Activated CD8-positive, alpha-beta memory T cell treated with anti-CD3 and anti-CD28 coated beads for 48 hours (primary cell): ENCODE results near the gene RAMP1.

Experiments
- DNase-seq, 3 experiments: peaks; one replicate each; pipeline ENCODE4 v3.0.0-alpha.2; 2020; ENCODE audit warnings: low read depth in 2 of 3, low spot score in 2 of 3

RAMP1 gene

DNA sequence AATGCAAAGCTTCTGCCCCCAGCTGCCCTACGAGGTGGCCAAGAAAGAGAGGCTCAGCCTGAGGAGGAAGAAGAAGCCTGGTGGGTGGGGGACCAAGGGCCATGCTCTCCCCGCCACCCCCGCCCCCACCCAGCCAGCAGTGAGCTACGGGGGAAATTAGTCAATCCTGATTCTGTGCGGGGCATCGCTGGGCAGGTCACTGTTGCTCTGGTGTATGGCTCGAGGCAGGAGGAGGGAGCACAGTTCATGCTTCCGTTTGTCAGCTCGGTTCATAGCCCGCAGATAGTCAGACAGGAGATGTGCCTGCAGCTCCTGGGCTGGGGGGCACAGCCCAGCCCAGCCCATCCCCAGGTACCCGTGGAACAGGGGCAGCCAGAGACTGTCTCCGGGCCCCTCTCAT is 17.1 kb downstream of the RAMP1 start:
- no peak for DNase-seq

DNA sequence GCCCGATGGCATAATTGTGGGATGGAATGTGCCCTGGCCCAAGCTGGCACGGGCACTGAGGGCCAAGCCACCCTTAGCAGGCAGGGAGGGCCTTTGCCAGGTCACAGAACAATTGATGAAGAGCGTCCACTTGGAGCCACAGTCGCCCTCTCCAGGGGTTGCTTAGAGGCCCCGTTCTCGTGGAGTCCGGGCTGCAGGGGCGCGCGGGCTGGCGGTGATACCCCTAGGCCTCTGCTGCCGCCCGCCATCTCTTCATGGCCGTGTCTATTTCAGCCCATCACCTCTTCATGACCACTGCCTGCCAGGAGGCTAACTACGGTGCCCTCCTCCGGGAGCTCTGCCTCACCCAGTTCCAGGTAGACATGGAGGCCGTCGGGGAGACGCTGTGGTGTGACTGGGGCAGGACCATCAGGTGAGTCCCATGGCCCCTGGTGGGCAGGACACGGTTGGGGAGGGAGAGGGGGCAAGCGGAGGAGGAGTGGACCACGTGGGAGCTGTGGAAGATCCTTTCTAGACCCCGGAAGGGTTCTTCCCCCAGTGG is 17.6 kb downstream of the RAMP1 start:
- DNase-seq, result no peak

DNA sequence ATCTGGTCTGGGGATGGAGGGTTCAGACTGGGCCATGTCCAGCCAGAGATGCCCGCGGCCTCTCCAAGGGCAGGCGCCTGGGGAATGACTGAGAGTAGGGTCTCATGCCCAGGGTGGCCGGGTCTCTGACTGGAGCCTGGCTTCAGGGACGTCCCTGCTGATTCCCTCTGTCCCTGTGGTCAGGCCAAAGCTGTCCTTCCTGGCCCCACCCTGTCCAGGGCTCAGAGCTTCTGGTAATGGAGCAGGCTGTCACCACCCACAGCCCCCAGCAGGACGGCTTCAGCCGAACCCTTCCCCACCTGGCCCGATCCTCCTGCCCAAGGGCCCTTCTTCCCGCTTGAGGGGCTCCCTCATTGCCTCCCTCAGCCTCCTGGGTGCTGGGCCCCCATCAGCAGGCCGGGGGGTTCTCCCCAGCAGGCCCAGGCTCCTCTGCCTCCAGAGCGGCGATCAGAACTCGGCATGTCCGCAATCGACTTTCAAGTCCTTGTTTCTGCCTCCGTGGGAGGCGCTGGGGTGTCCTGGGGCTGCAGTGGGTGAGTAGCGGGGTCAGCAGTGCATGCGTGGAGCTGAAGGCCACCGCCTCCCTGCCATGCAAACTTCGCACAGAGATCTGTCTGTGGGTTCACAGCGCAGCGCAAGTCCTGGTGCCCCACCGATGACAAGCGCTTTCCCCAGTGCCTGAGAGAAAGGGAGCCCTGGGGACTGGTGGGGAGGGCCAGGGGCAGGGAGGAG is 18.3 kb downstream of the RAMP1 start:
- no peak for DNase-seq

DNA sequence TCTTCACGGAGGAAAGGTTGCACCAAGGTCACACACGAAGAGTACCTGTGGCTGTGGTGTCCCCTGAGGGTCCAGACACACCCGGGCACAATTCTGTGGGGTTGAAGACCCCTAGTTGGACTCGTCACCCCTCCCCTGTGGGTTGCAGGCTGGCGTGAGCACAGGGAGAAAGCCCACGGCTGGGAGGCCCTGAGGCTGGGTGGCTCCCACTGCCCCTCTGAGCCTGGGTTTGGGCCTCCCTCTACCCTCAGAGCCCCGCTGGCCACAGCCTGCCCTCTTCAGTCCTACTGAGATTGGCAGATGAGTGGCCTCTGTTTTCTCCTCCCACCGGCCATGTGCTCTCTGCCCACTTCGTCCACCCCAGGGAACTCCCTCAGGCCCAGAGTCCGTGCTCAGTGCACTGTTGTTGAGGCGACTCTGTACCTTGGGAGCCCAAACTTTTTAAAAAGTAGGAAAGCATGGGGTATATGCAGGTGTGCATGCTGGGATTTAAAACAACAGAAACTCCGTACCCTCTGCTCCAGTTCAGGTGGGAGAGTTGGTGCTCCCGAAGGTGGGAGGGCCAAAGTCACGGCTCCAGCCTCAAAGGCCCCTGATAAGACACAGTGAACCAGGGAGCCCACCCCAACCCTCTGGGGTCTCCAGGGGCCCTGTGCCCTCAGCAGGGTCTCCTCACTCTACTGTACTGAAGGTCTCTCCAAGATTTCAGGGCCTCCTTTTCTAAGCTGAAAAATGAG is 19.1 kb downstream of the RAMP1 start:
- no peak for DNase-seq

DNA sequence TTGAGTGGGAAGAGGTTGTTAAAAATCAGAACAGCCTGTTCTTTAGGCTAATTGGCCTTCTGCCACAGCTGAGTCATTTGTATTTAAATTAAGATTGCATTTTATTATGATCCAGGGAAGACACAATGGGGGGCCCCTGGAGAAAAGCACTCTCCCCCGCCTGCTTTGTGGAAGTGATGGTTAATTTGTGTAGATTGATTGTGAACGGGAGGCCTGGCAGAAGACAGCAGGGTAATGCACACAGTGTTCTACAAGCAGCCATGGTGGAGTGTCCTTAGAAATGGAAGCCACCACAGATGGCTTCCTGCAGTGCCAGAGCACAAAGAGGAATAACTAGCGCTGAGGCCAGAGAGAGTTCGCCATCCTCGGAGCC is 19.6 kb downstream of the RAMP1 start:
- no peak for DNase-seq

DNA sequence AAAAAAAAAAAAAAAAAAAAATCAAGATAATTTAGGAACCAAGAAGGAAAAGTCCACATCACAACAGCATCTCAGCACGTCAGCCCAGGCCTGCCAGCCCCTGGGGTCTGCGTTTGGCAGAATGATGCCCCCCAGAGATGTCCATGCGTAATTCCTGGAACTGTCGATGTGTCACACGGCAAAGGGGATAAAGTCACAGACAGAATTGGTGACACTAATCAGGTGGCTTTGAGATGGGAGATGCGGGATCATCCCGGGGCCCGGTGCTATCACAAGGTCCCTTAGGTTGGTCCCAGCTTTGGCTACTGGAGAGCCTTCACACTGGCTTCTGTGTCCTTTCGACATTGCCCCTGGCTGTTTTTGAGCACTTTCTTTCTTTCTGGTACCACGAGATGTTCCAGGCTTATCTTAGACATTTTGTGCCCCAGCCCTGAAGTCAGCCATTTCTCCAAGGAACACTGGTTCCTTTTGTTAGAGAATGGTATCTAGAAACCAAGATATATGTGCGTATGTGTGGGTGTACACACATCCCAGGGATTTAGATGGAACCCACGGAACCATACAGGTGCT is 20.7 kb downstream of the RAMP1 start:
- no peak for DNase-seq

DNA sequence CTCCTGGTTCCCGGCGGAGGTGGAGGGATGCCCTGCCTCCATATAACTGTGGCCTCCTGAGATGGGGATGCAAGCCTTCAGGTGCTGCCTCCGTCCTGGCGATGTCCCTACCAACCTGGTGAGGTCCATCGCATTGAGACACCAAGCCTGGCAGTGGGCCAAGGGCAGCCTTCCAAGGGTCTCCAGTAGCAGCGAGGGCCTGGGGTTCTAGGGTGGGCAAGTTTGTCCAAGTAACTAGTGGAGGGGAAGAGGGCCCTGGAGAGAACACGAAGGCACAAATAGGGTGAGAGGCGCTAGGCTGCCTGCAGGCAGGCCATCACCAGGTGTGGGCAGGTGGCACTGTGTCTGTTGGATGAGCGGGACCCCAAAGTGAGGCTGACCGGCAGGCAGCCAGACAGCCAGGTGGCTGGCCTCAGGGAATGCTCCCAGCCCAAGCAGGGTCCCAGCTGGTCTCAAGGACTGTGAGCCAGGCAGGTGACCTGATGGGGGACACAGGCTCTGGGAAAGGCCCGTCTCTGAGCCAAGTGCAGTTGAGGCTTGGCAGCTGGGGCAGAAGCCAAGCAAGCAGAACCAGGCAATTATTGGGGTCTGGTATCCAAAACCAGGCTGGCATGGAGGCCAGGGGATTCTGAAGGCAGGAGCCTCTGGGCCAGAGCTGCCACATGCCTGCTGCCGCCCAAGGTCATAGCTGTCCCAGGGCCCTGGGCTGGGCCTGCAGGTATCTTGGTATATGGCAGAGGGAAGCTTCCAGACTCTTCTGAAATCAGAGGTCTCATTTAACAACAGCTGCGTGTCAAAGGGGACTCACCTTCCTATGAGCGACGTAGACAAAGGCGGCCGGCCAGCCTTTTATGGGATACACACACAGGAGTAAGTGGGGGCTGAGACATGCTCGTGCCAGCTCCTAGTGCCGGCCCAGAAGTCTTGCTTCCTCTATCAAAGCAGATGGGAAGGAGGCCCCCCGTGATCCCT is 23.4 kb downstream of the RAMP1 start:
- no peak for DNase-seq

DNA sequence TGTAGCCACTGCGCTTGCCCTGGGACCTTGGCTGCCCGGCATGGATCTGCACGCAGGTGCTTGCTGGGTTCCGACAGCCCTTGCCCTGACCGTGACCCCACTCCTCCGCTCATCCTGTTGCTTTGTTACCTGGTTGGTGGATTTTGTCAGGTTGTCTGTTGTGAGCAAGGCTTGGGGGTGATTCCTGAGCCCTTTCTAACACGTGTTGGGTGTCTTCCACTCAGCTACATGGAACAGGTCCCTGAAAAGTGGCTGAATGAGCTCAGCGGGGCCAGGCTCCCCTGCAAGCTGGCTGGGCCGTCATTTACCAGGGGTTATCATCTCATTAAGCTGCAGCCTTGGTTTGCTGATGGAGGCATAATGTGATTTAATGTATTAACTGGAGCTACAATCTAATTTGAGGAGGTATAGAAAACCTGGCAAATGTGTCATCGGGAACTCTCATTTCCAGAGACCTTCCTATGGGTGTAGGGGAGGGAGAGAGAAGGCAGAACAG is 24.6 kb downstream of the RAMP1 start:
- no peak for DNase-seq

DNA sequence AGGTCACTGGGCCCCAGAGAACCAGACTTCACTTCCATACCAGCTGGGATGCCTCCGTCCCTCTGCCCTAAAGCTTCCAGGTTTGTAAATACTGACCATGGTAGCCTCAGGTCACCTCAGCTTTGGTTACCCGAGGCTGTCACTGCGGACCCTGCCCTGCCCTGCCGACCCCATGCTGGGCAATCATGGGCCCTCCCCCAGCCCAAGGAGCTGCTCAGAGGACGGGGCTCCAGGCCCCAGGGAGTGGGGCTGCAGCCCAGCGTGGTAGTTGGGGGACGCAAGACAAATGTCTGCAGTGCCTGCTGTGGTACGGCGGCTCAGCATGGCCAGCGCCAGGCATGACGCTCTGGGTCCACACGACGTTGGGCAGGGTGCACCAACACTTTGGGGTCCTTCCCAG is 25.3 kb downstream of the RAMP1 start:
- DNase-seq, result no peak

DNA sequence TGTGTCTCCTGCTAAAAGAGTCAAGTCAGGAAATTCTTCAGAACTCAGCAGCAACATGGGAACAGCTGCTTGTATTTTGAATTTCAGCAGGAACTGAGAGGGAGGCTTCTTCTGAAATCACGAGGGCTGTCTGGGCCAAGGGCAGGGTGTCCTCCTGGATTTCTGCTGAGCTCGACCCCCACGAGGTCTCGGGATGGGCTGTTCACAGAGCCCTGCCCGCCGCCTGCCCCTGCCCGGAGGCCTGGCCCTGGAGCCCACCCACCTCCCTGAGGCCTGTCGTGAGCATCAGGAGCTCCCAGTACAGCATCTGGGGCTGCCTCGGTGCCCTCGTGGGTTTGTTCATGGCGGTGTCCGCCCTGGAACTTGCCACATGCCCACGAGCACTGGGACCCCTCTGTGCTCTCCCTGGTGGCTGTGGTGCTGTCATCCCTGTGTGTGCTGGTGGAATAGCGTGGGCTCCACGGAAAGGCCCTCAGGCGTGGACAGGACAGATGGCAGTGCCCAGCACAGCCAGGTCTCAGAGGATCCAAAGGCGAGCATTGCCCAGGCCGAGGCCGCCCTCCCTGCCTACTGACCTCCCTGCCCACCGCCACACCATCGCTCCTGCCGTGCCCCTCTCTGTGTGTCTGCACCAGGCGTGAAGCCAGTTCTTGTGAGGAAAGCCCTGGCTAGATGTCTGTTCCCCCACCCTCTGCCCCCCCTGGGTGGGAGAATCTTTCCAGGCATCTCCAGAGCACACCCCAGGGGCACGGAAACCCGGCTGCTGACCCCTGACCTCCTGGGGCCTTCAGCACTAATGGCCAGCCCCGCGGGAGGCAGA is 25.9 kb downstream of the RAMP1 start:
- no peak for DNase-seq

DNA sequence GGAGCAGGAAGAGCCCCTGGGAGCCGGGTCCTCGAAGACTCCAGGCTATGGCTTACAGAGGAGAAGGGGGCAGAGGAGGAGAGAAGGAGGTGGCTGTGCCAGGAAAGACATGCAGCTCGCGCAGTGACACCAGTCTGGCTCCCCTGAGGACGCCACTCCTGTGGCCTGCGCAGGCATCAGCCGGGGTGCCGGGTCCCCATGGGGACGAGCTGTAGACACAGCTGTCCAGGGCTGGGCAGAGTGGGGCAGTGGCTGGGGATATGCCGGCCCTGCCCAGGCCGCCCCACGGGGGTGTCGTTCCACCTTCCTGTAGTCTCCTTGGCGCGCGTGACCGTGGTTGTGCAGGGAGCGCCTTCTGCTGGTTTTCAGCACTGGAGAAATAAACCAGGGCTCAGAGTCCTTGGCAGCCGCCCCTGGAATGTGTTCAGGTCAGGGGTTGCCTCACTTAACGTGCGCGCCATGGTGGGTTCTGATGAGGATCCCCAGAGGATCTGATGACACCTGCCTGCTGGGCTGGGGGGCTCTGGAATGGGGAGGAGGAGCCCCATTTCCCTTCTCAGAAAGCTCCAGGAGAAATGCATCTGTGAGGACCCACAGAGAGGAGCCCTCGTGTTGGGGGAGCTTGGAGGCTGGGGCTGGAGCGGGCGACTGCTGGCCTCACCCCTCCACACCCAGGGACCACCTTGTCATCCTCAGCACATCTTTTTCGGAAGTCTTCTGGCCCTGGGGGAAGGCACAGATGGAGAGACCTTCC is 26.7 kb downstream of the RAMP1 start:
- DNase-seq, result no peak

DNA sequence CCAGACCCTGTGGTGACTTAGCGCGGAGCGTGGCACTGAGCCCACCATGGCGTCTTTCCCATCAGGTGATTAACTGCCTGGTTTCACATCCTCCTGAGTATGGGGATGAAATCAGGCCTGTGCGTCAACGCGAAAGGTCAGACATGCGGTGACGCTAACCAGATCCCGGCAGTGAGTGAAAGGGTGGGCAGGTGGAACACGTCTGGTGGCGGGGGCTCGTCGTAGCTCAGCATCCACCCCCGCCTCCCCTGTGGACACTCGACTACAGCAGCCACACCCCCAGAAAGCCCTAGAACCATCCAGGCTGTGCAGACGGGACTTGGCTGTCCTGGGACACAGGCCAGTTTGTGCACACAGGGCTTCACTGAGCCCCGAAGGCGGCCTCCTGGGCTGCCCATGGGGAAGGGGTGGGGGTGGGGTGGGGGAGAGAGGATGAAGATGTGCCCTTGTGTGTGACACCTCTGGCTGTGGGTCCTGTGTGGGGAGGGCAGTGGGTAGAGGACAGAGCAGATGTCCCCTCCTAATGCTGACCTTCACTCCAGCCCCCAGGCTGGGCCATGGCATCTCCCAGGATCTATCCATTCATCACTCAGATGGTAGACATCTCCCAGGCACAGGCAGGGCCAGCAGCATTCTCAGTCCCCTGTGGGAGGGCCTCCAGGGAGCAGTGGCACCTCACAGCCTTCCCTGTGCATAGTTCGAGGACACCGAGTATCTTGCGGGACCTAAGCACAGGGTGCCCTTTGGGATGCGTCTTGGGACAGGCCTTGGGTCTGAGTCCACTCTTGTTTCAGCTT is 27.5 kb downstream of the RAMP1 start:
- no peak for DNase-seq

DNA sequence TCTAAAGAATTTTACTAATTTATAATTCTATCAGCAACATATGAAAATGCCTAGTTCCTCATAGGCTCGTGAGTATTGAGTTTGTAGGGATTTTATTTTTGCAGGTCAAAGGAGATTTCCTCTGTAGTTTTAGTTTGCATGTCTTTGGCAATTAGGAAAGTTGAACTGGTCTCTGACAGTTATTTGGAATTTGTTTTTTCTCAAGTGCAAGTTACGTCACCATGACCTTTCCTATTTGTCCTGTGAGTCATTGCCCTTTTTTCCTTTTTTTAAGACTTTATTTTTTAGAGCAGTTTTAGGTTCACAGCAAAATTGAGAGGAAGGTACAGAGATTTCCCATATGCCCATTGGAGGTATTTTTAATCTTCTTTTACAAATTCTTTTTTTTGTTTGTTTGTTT is 29.0 kb downstream of the RAMP1 start:
- DNase-seq, result no peak

DNA sequence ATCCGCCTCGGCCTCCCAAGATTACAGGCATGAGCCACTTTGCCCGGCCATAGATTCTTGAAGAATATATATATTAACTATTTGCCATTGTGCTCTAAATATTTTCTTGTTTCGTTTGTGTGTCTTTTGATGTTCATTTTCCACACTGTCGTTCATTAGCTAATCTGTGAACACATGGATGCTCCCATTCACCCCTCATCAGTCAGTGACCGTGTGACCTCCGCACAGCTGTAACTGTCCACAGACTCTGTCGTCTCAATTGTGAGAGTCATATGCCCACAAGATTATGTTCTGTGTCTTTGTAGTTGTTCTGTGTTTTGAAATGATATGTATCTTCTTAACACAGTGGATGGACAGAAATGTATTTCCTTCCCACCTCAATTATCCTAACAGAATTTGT is 29.6 kb downstream of the RAMP1 start:
- no peak for DNase-seq

DNA sequence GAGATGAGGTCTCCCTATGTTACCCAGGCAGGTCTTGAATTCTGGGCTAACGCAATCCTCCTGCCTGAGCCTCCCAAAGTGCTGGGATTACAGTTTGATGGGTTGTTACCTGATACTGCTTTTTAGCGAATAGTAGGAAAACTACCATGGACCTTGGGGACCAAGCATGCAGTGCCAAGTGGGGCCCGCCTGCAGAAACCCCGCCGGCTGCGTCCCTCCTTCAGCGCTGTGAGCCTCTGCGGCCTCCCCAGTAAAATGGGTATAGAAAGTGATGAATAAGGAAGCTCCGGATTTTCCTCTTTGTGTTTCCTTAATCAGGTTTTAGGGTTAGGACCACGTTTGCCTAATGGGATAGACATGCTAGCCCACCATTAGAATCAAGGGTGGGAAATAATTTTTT is 30.4 kb downstream of the RAMP1 start:
- DNase-seq, result no peak

DNA sequence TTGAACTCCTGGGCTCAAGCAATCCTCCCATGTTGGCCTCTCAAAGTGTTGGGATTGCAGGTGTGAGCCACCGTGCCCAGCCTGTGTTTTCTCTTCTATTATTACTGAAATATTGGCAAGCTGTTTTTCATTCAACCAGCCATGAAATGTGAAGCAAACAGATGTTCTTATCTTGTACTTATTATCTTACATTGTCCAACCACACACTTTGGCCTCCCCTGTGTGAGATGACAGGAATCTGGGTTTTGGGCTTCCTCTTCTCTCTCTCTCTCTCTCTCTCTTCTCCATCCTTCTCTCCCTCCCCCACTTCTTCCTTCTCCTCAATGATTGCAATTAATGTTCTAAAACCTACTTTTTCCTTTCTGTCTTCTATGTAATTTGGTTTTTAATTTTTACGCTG is 33.1 kb downstream of the RAMP1 start:
- DNase-seq, result no peak

DNA sequence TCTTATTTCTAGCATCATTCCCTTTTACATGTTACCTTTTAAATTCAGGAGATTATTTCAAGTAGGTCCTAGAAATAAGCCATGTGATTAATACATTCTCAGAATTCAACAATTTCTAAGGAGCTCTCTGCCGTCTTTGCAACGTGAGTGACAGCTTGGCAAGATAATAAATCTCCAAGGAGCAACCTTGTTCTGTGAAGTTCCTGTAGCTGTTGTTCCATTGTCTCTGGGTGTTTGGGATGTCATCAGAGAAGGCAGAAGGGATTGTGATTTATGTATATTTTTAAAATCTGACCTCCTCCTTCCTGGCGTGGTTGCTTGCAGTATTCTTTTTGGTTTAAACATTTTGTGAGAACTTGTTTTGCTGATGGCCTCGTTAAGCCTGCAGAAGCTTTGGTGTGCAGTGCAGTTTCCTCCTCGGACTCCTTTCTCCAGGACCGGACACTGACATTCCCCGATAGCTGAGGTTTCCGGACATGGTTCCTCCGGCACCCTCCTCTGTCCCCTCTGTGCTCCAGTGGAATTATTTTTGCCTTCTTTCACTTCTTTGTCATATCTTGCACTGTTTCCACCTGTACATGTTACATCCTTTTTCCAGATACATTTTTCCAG is 33.7 kb downstream of the RAMP1 start:
- DNase-seq, result no peak

DNA sequence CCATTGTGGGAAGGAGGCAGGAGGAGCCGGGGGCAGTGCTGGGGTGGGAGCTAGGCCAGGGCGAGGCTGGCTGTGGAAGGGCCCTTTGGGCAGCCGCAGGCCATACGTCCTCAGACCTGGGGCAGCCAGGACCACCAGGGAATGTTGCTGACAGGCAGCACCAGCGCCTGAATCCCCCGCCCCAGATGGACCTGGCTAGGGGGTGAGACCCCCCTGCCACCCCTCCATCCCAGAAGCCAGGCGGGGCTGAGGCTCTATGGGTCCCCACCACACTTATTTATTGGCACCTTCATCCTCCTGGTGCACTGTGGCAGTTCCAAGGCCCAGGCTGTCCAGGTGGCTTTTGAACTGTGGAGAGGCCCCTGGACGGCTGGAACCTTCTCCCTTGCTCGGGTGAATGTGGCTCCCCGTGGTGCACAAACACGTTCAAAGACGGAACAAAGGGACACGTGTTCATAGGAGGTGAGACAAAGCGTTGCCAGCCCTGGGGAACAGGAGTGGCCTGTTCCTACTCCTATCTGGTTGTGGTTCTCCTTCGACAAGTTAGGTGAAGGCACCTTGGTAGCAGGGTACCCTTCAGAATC is 35.1 kb downstream of the RAMP1 start:
- DNase-seq, result no peak
